ENCODE data around the gene MMP27. TPM values are rescaled to one million over a fixed set of nuclear protein-coding genes. Genes with fewer than 3 reads are reported as not detected.

The MMP27 gene
- total RNA-seq, 2 experiments from 2014 or later = not detected

Other genes with a start within 250 kb of the MMP27 start
- not detected for gene MMP7, start 175.0 kb downstream of the MMP27 start, total RNA-seq
- not detected for gene MMP20, start 80.4 kb downstream of the MMP27 start, total RNA-seq
- gene MMP8, start 19.2 kb upstream of the MMP27 start, total RNA-seq = not detected
- under 1 TPM in 1 of 2 experiments, not detected in 1; 0.33 TPM for gene MMP10, start 74.9 kb upstream of the MMP27 start, total RNA-seq
- gene MMP1, start 92.4 kb upstream of the MMP27 start, total RNA-seq = not detected
- gene MMP3, start 137.8 kb upstream of the MMP27 start, total RNA-seq = not detected
- not detected for gene MMP12, start 169.2 kb upstream of the MMP27 start, total RNA-seq
- not detected for gene MMP13, start 250.0 kb upstream of the MMP27 start, total RNA-seq

Data from activated CD8-positive, alpha-beta memory T cell treated with anti-CD3 and anti-CD28 coated beads, Interleukin-2, amount 10 ng/mL, durations not matched to agents 7 days and 5 days (primary cell).